Liver (tissue), 9 donors: ENCODE data around the gene APOL6. TPM values are rescaled to one million over a fixed set of nuclear protein-coding genes. Genes with fewer than 3 reads are reported as not detected.

Source experiments
- DNase-seq: peaks from one replicate; pipeline ENCODE4 v3.0.0-alpha.2; 2017; ENCODE audit warnings: low spot score
- H3K27ac ChIP-seq, 2 donors: one replicate each; pipeline ENCODE4 v1.7.0; 2013; ENCODE audit warnings: inconsistent platforms in 2 of 2, low read length in 2 of 2, control low read depth in 1 of 2, low read depth in 1 of 2, mild to moderate bottlenecking in 1 of 2
- H3K27me3 ChIP-seq, 4 donors: one replicate each; pipeline versions ENCODE4 v1.6.1 to v1.7.0; 2013; ENCODE audit warnings: low read length in 3 of 4, inconsistent platforms in 1 of 4, mild to moderate bottlenecking in 1 of 4, moderate library complexity in 1 of 4; ENCODE audit not compliant: control insufficient read depth in 4 of 4, insufficient read depth in 4 of 4
- H3K36me3 ChIP-seq, 4 donors: one replicate each; pipeline versions ENCODE4 v1.6.1 to v1.7.0; 2013; ENCODE audit warnings: low read length in 3 of 4, mild to moderate bottlenecking in 3 of 4, low read depth in 1 of 4, moderate library complexity in 1 of 4; ENCODE audit not compliant: control insufficient read depth in 4 of 4, insufficient read depth in 3 of 4
- H3K4me1 ChIP-seq, 4 donors: one replicate each; pipeline versions ENCODE4 v1.6.1 to v1.7.0; 2013; ENCODE audit warnings: low read length in 3 of 4, mild to moderate bottlenecking in 3 of 4, moderate library complexity in 1 of 4; ENCODE audit not compliant: control insufficient read depth in 4 of 4, insufficient read depth in 4 of 4
- H3K4me3 ChIP-seq, 3 donors: one replicate each; pipeline versions ENCODE4 v1.6.1 to v1.7.0; 2013; ENCODE audit warnings: low read length in 3 of 3, control low read depth in 1 of 3, low read depth in 1 of 3, mild to moderate bottlenecking in 1 of 3
- H3K9ac ChIP-seq, 2 donors: one replicate each; pipeline ENCODE4 v1.7.0; 2013; ENCODE audit warnings: low read length in 2 of 2, mild to moderate bottlenecking in 2 of 2, moderate library complexity in 2 of 2, control low read depth in 1 of 2, low read depth in 1 of 2
- H3K9me3 ChIP-seq, 4 donors: one replicate each; pipeline versions ENCODE4 v1.6.1 to v1.7.0; 2013; ENCODE audit warnings: low read length in 3 of 4; ENCODE audit not compliant: control insufficient read depth in 4 of 4
- EGR1 ChIP-seq, 2 donors: IDR thresholded peaks; 2 replicates each; pipeline ENCODE4 v1.6.1; 2016 to 2018; ENCODE audit warnings: antibody characterized with exemption in 2 of 2, low read depth in 2 of 2
- FOXA1 ChIP-seq: IDR thresholded peaks from 2 replicates; pipeline ENCODE4 v1.6.1; 2016; ENCODE audit warnings: antibody characterized with exemption
- FOXA2 ChIP-seq: IDR thresholded peaks from 2 replicates; pipeline ENCODE4 v1.6.1; 2016; ENCODE audit warnings: antibody characterized with exemption
- HNF4A ChIP-seq, 2 donors: conservative IDR thresholded peaks; 2 replicates each; pipeline ENCODE4 v1.6.1; 2016; ENCODE audit warnings: antibody characterized with exemption in 2 of 2, mild to moderate bottlenecking in 2 of 2
- HNF4G ChIP-seq: IDR thresholded peaks from 2 replicates; pipeline ENCODE4 v1.6.1; 2016; ENCODE audit warnings: antibody characterized with exemption
- JUND ChIP-seq, 2 donors: IDR thresholded peaks; 2 replicates each; pipeline ENCODE4 v1.6.1; 2016; ENCODE audit warnings: antibody characterized with exemption in 2 of 2
- NR2F2 ChIP-seq: IDR thresholded peaks from 2 replicates; pipeline ENCODE4 v1.6.1; 2016; ENCODE audit warnings: antibody characterized with exemption
- RAD21 ChIP-seq, 2 donors: IDR thresholded peaks; 2 replicates each; pipeline ENCODE4 v1.6.1; 2016; ENCODE audit warnings: antibody characterized with exemption in 2 of 2, mild to moderate bottlenecking in 2 of 2
- RXRA ChIP-seq, 2 donors: IDR thresholded peaks; 2 replicates each; pipeline ENCODE4 v1.6.1; 2017 to 2018; ENCODE audit warnings: antibody characterized with exemption in 2 of 2, mild to moderate bottlenecking in 1 of 2
- TAF1 ChIP-seq: conservative IDR thresholded peaks from 2 replicates; pipeline ENCODE4 v1.6.1; 2016; ENCODE audit warnings: antibody characterized with exemption, mild to moderate bottlenecking
- YY1 ChIP-seq: IDR thresholded peaks from 2 replicates; pipeline ENCODE4 v1.6.1; 2016; ENCODE audit warnings: antibody characterized with exemption, mild to moderate bottlenecking
- WGBS: extraction: QIAGEN DNeasy Blood & Tissue Kit; methylation state at CpG from one replicate; pipeline ENCODE4 v1.1.7; 2013; 5-methylcytosine and 5-hydroxymethylcytosine counted together
- polyA plus RNA-seq, 2 donors: library from polyadenylated mRNA; stranded (reverse) in 1 of 2; unstranded in 1 of 2; fragments of 200-250 nt in 1 of 2; fragments of >200 nt in 1 of 2; fragmentation: Nextera tagmentation in 1 of 2; extraction: Ambion mirVana in 1 of 2; gene quantifications; one replicate each; pipeline versions ENCODE4 v1.2.1 to v1.2.3, GENCODE V29; 2013 to 2015
- total RNA-seq, 2 donors: library from RNA; depleted of rRNA; stranded (reverse); fragments of >200 nt; gene quantifications; one replicate each; pipeline ENCODE4 v1.2.3, GENCODE V29; 2014
- TF ChIP-seq, protein P1 (sequence below): fragments of 150-350 bp; IDR thresholded peaks from 2 replicates; pipeline ENCODE4 v1.5.1; 2017; ENCODE audit warnings: improper control_type of control experiment, low read depth, low read length; ENCODE audit not compliant: missing input control
- TF ChIP-seq, protein P2 (sequence below): IDR thresholded peaks from 2 replicates; pipeline ENCODE4 v1.6.1; 2016; ENCODE audit warnings: antibody characterized with exemption
- TF ChIP-seq, protein P3 (sequence below): IDR thresholded peaks from 2 replicates; pipeline ENCODE4 v1.6.1; 2016; ENCODE audit warnings: antibody characterized with exemption, mild to moderate bottlenecking
- TF ChIP-seq, protein P4 (sequence below): IDR thresholded peaks from 2 replicates; pipeline ENCODE4 v1.6.1; 2016; ENCODE audit warnings: antibody characterized with exemption
- TF ChIP-seq, protein P5 (sequence below): IDR thresholded peaks from 2 replicates; pipeline ENCODE4 v1.6.1; 2016; ENCODE audit warnings: antibody characterized with exemption
- donor health status: healthy.
- donor health status: healthy.
- donor health status: healthy.
- donor health status: healthy.
- donor health status: healthy.

Gene APOL6
- total and polyA plus RNA-seq, 4 donors, result 10.3 to 80.1 (median 17.3) TPM

DNA sequence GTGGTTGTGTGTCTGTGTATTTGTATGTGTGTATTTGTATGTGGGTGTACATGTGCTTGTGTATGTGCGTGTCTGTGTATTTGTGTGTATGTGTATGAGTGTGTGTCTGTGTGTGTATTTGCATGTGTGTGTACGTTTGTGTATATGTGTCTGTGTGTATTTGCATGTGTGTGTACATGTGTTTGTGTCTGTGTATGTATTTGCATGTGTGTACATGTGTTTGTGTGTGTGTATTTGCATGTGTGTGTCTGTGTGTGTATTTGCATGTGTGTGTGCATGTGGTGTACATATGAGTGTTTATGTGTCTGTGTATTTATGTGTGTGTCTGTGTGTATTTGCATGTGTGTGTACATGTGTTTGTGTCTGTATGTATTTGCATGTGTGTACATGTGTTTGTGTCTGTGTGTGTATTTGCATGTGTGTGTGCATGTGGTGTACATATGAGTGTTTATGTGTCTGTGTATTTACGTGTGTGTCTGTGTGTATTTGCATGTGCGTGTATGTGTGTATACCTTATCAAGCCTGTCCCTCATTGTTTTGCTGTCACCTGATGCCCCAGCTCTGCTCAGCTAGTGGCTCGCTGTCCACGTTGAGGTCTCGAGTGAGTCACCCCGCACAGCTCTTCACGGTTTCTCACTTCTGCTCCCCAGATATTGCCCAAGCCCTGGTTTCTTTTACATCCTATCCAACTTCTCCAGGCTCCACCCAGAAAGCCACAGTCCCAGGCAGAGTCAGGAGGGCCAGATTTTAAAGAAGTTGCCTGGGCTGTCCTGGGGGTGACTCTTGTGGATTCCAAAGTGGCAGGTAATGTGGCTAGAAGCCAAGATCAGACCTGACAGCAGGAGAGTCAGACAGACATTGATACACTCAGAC is 46.3 kb upstream of the APOL6 start (continued):
- TF ChIP-seq, protein P1, sequence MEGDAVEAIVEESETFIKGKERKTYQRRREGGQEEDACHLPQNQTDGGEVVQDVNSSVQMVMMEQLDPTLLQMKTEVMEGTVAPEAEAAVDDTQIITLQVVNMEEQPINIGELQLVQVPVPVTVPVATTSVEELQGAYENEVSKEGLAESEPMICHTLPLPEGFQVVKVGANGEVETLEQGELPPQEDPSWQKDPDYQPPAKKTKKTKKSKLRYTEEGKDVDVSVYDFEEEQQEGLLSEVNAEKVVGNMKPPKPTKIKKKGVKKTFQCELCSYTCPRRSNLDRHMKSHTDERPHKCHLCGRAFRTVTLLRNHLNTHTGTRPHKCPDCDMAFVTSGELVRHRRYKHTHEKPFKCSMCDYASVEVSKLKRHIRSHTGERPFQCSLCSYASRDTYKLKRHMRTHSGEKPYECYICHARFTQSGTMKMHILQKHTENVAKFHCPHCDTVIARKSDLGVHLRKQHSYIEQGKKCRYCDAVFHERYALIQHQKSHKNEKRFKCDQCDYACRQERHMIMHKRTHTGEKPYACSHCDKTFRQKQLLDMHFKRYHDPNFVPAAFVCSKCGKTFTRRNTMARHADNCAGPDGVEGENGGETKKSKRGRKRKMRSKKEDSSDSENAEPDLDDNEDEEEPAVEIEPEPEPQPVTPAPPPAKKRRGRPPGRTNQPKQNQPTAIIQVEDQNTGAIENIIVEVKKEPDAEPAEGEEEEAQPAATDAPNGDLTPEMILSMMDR, result no peak
- no peak for TF ChIP-seq HNF4G
- TF ChIP-seq NR2F2, result no peak
- TF ChIP-seq FOXA2, result no peak

DNA sequence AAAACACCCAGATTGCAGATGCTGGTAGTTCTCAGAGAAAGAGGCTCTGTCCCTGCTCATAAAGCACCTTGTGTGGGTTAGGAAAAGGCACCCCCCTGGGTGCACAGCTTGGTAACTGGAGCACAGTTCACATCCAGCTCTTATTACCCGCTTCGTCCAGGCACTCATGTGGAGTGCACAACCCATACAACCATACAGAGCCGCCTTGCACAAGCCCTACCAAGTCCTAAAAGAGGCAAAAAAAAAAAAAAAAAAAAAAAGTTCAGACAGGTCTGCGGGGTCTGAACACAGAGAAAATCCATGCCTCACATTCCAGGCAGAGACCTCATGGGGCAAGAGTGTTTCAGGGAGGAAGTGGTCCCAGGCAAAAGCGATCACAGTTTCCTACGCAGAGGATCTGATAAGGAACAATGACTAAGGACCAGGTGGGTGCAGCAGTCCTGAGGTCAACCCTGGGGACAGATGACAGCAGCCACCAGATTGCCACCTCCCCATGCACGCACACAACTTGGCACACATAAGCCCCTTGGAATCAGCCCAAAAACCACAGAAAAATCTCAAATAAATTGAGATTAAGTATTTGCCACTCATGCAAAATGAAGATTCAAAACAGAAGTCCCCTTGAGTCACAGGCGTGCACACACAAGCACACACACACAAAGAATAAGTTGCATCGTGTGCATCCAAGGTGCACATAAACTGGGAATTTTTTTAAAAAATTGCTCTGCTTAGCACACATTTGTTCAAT is 43.5 kb upstream of the APOL6 start:
- TF ChIP-seq, protein P2, sequence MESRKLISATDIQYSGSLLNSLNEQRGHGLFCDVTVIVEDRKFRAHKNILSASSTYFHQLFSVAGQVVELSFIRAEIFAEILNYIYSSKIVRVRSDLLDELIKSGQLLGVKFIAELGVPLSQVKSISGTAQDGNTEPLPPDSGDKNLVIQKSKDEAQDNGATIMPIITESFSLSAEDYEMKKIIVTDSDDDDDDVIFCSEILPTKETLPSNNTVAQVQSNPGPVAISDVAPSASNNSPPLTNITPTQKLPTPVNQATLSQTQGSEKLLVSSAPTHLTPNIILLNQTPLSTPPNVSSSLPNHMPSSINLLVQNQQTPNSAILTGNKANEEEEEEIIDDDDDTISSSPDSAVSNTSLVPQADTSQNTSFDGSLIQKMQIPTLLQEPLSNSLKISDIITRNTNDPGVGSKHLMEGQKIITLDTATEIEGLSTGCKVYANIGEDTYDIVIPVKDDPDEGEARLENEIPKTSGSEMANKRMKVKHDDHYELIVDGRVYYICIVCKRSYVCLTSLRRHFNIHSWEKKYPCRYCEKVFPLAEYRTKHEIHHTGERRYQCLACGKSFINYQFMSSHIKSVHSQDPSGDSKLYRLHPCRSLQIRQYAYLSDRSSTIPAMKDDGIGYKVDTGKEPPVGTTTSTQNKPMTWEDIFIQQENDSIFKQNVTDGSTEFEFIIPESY, result no peak
- TF ChIP-seq EGR1 (IDR thresholded peaks at IDR 0.05; ENCODE audit: low read depth in 2 of 2) (no peak), TAF1 (no peak), HNF4A (conservative IDR thresholded peaks at IDR 0.05) (no peak), HNF4G (no peak), FOXA1 (no peak), RXRA (IDR thresholded peaks at IDR 0.05) (no peak), NR2F2 (no peak), FOXA2 (no peak), JUND (IDR thresholded peaks at IDR 0.05) (no peak), YY1 (no peak), RAD21 (IDR thresholded peaks at IDR 0.05) (no peak)
- TF ChIP-seq, protein P3, sequence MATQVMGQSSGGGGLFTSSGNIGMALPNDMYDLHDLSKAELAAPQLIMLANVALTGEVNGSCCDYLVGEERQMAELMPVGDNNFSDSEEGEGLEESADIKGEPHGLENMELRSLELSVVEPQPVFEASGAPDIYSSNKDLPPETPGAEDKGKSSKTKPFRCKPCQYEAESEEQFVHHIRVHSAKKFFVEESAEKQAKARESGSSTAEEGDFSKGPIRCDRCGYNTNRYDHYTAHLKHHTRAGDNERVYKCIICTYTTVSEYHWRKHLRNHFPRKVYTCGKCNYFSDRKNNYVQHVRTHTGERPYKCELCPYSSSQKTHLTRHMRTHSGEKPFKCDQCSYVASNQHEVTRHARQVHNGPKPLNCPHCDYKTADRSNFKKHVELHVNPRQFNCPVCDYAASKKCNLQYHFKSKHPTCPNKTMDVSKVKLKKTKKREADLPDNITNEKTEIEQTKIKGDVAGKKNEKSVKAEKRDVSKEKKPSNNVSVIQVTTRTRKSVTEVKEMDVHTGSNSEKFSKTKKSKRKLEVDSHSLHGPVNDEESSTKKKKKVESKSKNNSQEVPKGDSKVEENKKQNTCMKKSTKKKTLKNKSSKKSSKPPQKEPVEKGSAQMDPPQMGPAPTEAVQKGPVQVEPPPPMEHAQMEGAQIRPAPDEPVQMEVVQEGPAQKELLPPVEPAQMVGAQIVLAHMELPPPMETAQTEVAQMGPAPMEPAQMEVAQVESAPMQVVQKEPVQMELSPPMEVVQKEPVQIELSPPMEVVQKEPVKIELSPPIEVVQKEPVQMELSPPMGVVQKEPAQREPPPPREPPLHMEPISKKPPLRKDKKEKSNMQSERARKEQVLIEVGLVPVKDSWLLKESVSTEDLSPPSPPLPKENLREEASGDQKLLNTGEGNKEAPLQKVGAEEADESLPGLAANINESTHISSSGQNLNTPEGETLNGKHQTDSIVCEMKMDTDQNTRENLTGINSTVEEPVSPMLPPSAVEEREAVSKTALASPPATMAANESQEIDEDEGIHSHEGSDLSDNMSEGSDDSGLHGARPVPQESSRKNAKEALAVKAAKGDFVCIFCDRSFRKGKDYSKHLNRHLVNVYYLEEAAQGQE, result no peak
- TF ChIP-seq, protein P4, sequence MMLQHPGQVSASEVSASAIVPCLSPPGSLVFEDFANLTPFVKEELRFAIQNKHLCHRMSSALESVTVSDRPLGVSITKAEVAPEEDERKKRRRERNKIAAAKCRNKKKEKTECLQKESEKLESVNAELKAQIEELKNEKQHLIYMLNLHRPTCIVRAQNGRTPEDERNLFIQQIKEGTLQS, result no peak
- TF ChIP-seq, protein P5, sequence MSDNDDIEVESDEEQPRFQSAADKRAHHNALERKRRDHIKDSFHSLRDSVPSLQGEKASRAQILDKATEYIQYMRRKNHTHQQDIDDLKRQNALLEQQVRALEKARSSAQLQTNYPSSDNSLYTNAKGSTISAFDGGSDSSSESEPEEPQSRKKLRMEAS, result no peak
- TF ChIP-seq, protein P1, result no peak
- H3K27ac ChIP-seq, result no peak overlapping the region
- H3K4me3 ChIP-seq, result no peak overlapping the region
- no peaks in the 10 kb centered on the region for H3K9me3 ChIP-seq
- WGBS, result 79% methylated on average over 9 of the region's 9 CpGs
- no peak for DNase-seq
- H3K27me3 ChIP-seq, result no peaks in the 10 kb centered on the region
- peaks cover 3 to 10% (median 8%) of the 10 kb centered on the region in 4 donors for H3K4me1 ChIP-seq
- H3K36me3 ChIP-seq, result no peaks in the 10 kb centered on the region
- H3K9ac ChIP-seq, result no peak overlapping the region
